Left lung (tissue), 10 donors: ENCODE results near the gene KIF26B. TPM values are rescaled to one million over a fixed set of nuclear protein-coding genes. Genes with fewer than 3 reads are reported as not detected.

Experiments
- ATAC-seq: fragments of 200-7000 bp; cut with Tn5 transposase; one replicate; pipeline ENCODE4 v1.9.1; 2020; ENCODE audit warnings: moderate library complexity
- DNase-seq, 4 donors: peaks; one replicate each; pipeline ENCODE4 v3.0.0-alpha.2; 2013 to 2020
- H3K27ac ChIP-seq, 2 donors: fragments of 200-600 bp; sonication (generic) in 1 of 2; one replicate each; pipeline versions ENCODE4 v1.5.0 to v1.8.0; 2020 to 2021
- H3K27me3 ChIP-seq, 2 donors: fragments of 200-600 bp; sonication (generic) in 1 of 2; one replicate each; pipeline versions ENCODE4 v1.5.0 to v1.8.0; 2020 to 2021
- H3K36me3 ChIP-seq, 2 donors: fragments of 200-600 bp; sonication (generic) in 1 of 2; one replicate each; pipeline versions ENCODE4 v1.5.0 to v1.8.0; 2020 to 2021
- H3K4me1 ChIP-seq, 2 donors: fragments of 200-600 bp; one replicate each; pipeline ENCODE4 v1.8.0; 2021
- H3K4me3 ChIP-seq, 2 donors: fragments of 200-600 bp; sonication (generic) in 1 of 2; one replicate each; pipeline versions ENCODE4 v1.5.0 to v1.8.0; 2020 to 2021; ENCODE audit warnings: mild to moderate bottlenecking in 1 of 2
- H3K9me3 ChIP-seq, 2 donors: fragments of 200-600 bp; sonication (generic) in 1 of 2; one replicate each; pipeline versions ENCODE4 v1.5.0 to v1.8.0; 2020 to 2021
- CTCF ChIP-seq, 2 donors: fragments of 200-600 bp; sonication (generic) in 1 of 2; IDR thresholded peaks; one replicate each; pipeline versions ENCODE4 v1.5.0 to v1.8.0; 2021; ENCODE audit warnings: antibody characterized with exemption in 2 of 2
- intact Hi-C, 2 donors: fragments of 100-400 bp; cut with DNase I; formaldehyde crosslinking; loops; one replicate each; pipeline versions ENCODE4 v1.11.2 to v1.14.2; 2022
- polyA plus RNA-seq, 6 donors: library from polyadenylated mRNA; unstranded; fragments of 120-200 nt; gene quantifications; one replicate each; pipeline ENCODE4 v1.2.1, GENCODE V29; 2013; ENCODE audit not compliant: insufficient read length in 6 of 6
- total RNA-seq, 2 donors: library from RNA; stranded (reverse); fragmentation: NEBNext Ultra II Directional; extraction: Animal tissue kit (Norgen Biotek cat#: 25700); gene quantifications; one replicate each; pipeline ENCODE4 v1.2.1, GENCODE V29; 2021
- donor health status: DM: no; HTN: yes; CAD: no.
- donor health status: DM: no; HTN: no; CAD: no.

The KIF26B gene
- total and polyA plus RNA-seq, 8 donors, result 3.9 to 28.3 (median 6.5) TPM

- TF ChIP-seq CTCF (IDR thresholded peaks at IDR 0.05), result no peak
- H3K4me1 ChIP-seq, result no peaks in the 10 kb centered on the region
- no peak overlapping the region for H3K4me3 ChIP-seq
- H3K27ac ChIP-seq, result no peak overlapping the region
- no peak for ATAC-seq
- H3K9me3 ChIP-seq, result peaks cover 0 to 27% of the 10 kb centered on the region in 2 donors
- intact Hi-C loops, result no loop called here
- H3K36me3 ChIP-seq, result no peaks in the 10 kb centered on the region
- no peak for DNase-seq
- no peaks in the 10 kb centered on the region for H3K27me3 ChIP-seq
Measured at GRCh38 chr1:245205396-245205795, 50.6 kb downstream of the KIF26B start.

GRCh38 chr1:245205864-245206263 lies 51.1 kb downstream of the KIF26B start:
- DNase-seq (no peak), ATAC-seq (no peak)
- Histone ChIP-seq H3K9me3 (peaks cover 0 to 27% of the 10 kb centered on the region in 2 donors), H3K36me3 (no peaks in the 10 kb centered on the region), H3K27ac (no peak overlapping the region), H3K4me3 (no peak overlapping the region), H3K4me1 (no peaks in the 10 kb centered on the region), H3K27me3 (no peaks in the 10 kb centered on the region)
- no peak for TF ChIP-seq CTCF (IDR thresholded peaks at IDR 0.05)
- intact Hi-C loops, result no loop called here

- Histone ChIP-seq H3K27ac (no peak overlapping the region), H3K4me1 (no peaks in the 10 kb centered on the region), H3K27me3 (no peaks in the 10 kb centered on the region), H3K4me3 (no peak overlapping the region), H3K9me3 (peaks cover 0 to 27% of the 10 kb centered on the region in 2 donors), H3K36me3 (no peaks in the 10 kb centered on the region)
- intact Hi-C loops, result no loop called here
- ATAC-seq (no peak), DNase-seq (no peak)
- no peak for TF ChIP-seq CTCF (IDR thresholded peaks at IDR 0.05)
Measured at GRCh38 chr1:245207056-245207638, 52.4 kb downstream of the KIF26B start.

GRCh38 chr1:245207801-245208200 lies 53.0 kb downstream of the KIF26B start:
- Histone ChIP-seq H3K4me3 (no peak overlapping the region), H3K4me1 (no peaks in the 10 kb centered on the region), H3K9me3 (peaks cover 0 to 27% of the 10 kb centered on the region in 2 donors), H3K27ac (no peak overlapping the region), H3K36me3 (no peaks in the 10 kb centered on the region), H3K27me3 (no peaks in the 10 kb centered on the region)
- no peak for TF ChIP-seq CTCF (IDR thresholded peaks at IDR 0.05)
- no peak for DNase-seq
- intact Hi-C loops, result no loop called here
- no peak for ATAC-seq

GRCh38 chr1:245209658-245210435 lies 55.1 kb downstream of the KIF26B start:
- DNase-seq, result no peak

More at GRCh38 chr1:245209658-245210435, 55.1 kb downstream of the KIF26B start:
- H3K27ac ChIP-seq, result no peak overlapping the region
- no peaks in the 10 kb centered on the region for H3K27me3 ChIP-seq
- peaks cover 0 to 27% of the 10 kb centered on the region in 2 donors for H3K9me3 ChIP-seq
- no peak for ATAC-seq
- no peak overlapping the region for H3K4me3 ChIP-seq
- H3K36me3 ChIP-seq, result no peaks in the 10 kb centered on the region
- no peaks in the 10 kb centered on the region for H3K4me1 ChIP-seq
- intact Hi-C loops, result no loop called here
- TF ChIP-seq CTCF (IDR thresholded peaks at IDR 0.05), result no peak
